ENCODE measurements around the gene NUP62.

Gene NUP62

DNA sequence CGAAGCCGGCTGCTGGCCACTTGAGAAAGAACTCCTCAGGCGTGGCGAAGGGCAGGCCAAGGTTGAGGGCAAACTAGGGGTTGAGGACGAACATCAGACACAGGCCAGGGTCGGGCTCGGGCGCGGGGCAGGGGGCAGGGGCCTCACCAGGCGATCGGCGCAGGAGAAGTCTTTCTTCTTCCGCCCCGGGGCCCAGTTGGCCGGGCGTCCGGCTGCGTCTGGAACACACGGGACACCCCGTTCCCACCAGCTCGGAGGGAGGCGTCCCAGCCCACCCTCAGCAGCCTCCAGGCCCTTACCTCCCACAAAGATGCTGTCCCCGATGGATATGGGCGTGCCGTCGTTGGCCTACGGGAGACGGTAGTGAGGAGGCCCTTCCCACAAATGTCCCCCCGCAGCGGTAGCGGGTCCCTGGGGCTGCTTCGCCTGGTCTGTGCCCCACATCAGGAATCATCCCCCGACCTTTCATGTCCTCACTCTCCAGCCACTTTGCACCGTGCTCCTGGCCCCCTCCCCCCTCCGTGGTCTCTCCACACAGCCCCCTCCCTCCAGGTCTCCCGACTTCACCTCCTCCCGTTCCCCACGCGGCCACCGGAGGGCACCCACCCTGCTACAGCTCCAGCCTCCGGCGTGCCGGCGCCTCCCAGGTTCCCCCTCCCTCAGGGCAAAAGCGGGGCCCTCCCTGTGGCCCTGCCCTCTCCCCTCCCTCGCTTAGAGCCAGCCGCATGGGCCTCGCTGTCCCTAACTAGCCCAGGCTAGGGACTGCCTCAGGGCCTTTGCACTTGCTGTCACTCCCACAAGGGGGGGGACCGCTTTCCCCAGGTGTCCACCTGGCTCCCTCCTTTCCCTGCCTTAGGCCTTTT, 66.7 kb downstream of the NUP62 start:
- DNase-seq: no peak

DNA sequence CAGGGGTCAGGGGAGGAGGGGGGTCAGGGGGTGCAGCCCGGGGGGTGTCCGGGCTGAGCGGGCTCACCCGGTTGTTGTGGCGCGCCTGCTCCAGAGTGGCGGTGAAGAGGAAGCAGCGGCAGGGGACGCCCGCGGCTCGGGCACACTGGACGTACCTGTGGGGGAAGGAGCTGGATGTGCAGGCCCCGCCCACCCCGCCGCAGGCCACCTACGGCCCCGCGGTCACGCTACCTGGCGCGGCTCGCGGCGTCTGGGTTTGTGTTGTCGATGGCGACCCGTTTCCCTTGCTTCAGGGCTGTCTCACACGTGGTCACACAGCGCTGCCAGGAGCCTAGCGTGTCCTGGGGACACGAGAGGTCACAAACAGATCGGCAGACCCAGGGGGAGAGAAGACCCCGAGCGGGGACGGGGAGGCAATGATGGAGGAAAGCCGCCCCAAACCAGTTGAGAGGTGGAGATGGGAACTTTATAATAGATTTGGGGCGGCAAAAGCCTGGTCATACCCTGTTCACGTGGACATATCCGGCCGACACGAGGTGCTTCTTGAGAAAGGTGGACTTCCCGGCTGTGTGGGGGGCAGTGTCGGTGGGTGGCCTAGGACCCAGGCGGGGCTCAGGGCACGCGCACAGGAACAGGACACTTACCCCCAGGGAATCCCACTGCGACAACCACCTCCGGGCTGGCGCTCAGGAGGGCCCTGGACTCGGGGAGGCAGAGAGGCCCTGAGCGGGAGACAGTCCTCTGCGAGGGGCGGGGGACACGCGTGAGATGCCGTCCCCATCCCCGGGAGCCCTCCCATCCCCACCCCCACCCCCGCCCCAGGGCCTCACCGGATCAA, 67.5 kb downstream of the NUP62 start:
- DNase-seq: no peak

DNA sequence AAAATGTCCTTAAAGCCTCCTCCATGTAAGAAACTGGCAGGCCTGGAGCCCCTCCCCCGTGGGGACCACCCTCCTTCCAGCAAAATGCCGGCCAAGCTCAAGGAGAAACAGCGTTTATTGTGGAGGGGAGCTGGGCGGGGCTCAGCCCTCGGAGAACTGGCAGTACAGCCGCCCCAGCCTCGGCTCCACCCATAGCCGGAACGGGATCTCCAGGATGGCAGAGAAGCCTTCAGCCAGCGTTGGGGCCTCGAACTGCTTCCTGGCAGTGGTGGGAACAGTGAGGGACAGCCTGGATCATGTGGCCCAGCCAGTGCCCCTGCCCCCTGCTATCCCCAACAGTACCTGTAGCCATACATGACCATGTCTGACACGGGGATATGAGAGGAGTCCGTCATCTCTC, 68.2 kb downstream of the NUP62 start:
- DNase-seq: no peak

DNA sequence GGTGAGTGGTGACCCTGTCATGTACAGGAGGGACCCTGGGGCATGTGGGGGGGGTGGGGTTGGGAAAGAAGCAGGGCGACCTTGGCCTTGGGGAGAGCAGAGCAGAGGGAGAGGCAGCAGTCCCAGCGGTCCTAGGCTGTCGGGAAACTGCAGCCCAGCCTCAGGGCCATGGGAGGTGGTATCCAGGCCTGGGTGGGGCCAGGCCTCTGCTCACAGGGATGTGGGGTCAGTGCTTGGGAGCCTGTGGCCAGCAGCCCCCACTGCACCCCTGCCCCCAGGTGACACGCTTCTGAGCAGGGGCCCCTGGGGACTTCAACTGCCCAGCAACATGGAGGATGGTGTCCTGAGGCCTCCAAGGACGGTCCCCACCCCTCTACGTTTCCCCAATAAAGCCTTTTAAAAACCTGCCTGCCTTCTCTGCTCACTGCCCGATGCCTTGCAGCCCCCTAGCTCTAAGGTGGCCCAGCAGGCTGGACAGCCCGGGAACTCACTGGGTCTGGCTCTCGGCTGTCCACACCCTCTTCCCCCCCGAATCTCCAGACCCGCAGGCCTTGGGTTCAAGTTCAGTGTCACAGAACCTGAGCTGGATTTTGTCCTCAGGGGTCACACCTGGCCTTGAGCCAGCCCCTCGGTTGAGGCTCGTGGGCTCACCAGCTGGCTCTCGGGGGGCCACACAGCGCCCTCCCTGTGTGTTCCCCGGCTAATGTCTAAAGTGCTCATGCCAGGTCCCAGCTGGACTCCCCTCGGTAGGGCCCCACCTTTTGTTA, 68.8 kb downstream of the NUP62 start:
- DNase-seq: no peak

DNA sequence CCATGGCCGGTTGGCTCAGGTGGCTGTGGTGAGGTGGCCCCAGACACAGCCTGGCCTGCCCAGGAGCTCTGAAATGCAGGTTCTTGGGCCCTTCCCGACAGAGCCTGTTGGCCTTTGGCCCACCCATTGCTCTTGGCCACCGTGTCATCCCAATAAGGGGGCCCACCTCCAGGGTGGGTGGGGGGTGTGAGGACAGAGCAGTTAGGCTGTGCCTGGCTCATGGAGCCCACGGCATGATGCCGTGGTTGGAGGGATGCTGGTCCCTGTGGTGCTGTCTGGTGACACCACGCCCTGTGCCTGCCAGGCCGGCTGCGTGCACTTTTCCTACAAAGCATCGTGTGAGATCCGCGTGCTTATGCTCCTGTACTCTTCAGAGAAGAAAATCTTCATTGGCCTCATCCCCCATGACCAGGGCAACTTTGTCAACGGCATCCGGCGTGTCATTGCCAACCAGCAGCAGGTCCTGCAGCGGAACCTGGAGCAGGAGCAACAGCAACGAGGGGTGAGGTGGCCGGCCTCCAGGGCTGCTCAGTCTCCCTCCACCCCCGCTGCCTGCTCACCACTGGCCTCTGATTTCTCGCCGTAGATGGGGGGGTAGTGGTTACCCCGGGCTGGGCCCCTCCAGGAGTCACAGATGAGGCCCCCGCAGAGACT, 69.5 kb downstream of the NUP62 start:
- no peak for DNase-seq

GRCh38 chr19:49858088-49858985, 71.0 kb downstream of the NUP62 start:
- no peak for DNase-seq

GRCh38 chr19:49857838-49858087, 71.5 kb downstream of the NUP62 start:
- no peak for DNase-seq

GRCh38 chr19:49857061-49857837, 72.1 kb downstream of the NUP62 start:
- DNase-seq: no peak

Data from SHP77 treated with DMSO at 0.1 percent for 48 hours (cell line).